Liver (tissue), 9 donors: Measurements from ENCODE around the gene RAPGEF2. TPM values are rescaled to one million over a fixed set of nuclear protein-coding genes. Genes with fewer than 3 reads are reported as not detected.
"Not testable (repeated sequence)": the region's sequence is repeated elsewhere in the genome, so short reads cannot be mapped to it uniquely, and the experiment has no call there.

ENCODE experiments used
- DNase-seq: peaks from one replicate; pipeline ENCODE4 v3.0.0-alpha.2; 2017; ENCODE audit warnings: low spot score
- H3K27ac ChIP-seq, 2 donors: one replicate each; pipeline ENCODE4 v1.7.0; 2013; ENCODE audit warnings: inconsistent platforms in 2 of 2, low read length in 2 of 2, control low read depth in 1 of 2, low read depth in 1 of 2, mild to moderate bottlenecking in 1 of 2
- H3K27me3 ChIP-seq, 4 donors: one replicate each; pipeline versions ENCODE4 v1.6.1 to v1.7.0; 2013; ENCODE audit warnings: low read length in 3 of 4, inconsistent platforms in 1 of 4, mild to moderate bottlenecking in 1 of 4, moderate library complexity in 1 of 4; ENCODE audit not compliant: control insufficient read depth in 4 of 4, insufficient read depth in 4 of 4
- H3K36me3 ChIP-seq, 4 donors: one replicate each; pipeline versions ENCODE4 v1.6.1 to v1.7.0; 2013; ENCODE audit warnings: low read length in 3 of 4, mild to moderate bottlenecking in 3 of 4, low read depth in 1 of 4, moderate library complexity in 1 of 4; ENCODE audit not compliant: control insufficient read depth in 4 of 4, insufficient read depth in 3 of 4
- H3K4me1 ChIP-seq, 4 donors: one replicate each; pipeline versions ENCODE4 v1.6.1 to v1.7.0; 2013; ENCODE audit warnings: low read length in 3 of 4, mild to moderate bottlenecking in 3 of 4, moderate library complexity in 1 of 4; ENCODE audit not compliant: control insufficient read depth in 4 of 4, insufficient read depth in 4 of 4
- H3K4me3 ChIP-seq, 3 donors: one replicate each; pipeline versions ENCODE4 v1.6.1 to v1.7.0; 2013; ENCODE audit warnings: low read length in 3 of 3, control low read depth in 1 of 3, low read depth in 1 of 3, mild to moderate bottlenecking in 1 of 3
- H3K9ac ChIP-seq, 2 donors: one replicate each; pipeline ENCODE4 v1.7.0; 2013; ENCODE audit warnings: low read length in 2 of 2, mild to moderate bottlenecking in 2 of 2, moderate library complexity in 2 of 2, control low read depth in 1 of 2, low read depth in 1 of 2
- H3K9me3 ChIP-seq, 4 donors: one replicate each; pipeline versions ENCODE4 v1.6.1 to v1.7.0; 2013; ENCODE audit warnings: low read length in 3 of 4; ENCODE audit not compliant: control insufficient read depth in 4 of 4
- HNF4G ChIP-seq: IDR thresholded peaks from 2 replicates; pipeline ENCODE4 v1.6.1; 2016; ENCODE audit warnings: antibody characterized with exemption
- RAD21 ChIP-seq, 2 donors: IDR thresholded peaks; 2 replicates each; pipeline ENCODE4 v1.6.1; 2016; ENCODE audit warnings: antibody characterized with exemption in 2 of 2, mild to moderate bottlenecking in 2 of 2
- SP1 ChIP-seq: IDR thresholded peaks from 2 replicates; pipeline ENCODE4 v1.6.1; 2018; ENCODE audit warnings: antibody characterized with exemption, mild to moderate bottlenecking
- TAF1 ChIP-seq: conservative IDR thresholded peaks from 2 replicates; pipeline ENCODE4 v1.6.1; 2016; ENCODE audit warnings: antibody characterized with exemption, mild to moderate bottlenecking
- WGBS: extraction: QIAGEN DNeasy Blood & Tissue Kit; methylation state at CpG from one replicate; pipeline ENCODE4 v1.1.7; 2013; 5-methylcytosine and 5-hydroxymethylcytosine counted together
- polyA plus RNA-seq, 2 donors: library from polyadenylated mRNA; stranded (reverse) in 1 of 2; unstranded in 1 of 2; fragments of 200-250 nt in 1 of 2; fragments of >200 nt in 1 of 2; fragmentation: Nextera tagmentation in 1 of 2; extraction: Ambion mirVana in 1 of 2; gene quantifications; one replicate each; pipeline versions ENCODE4 v1.2.1 to v1.2.3, GENCODE V29; 2013 to 2015
- total RNA-seq, 2 donors: library from RNA; depleted of rRNA; stranded (reverse); fragments of >200 nt; gene quantifications; one replicate each; pipeline ENCODE4 v1.2.3, GENCODE V29; 2014
- TF ChIP-seq, protein P1 (sequence below): IDR thresholded peaks from 2 replicates; pipeline ENCODE4 v1.6.1; 2016; ENCODE audit warnings: antibody characterized with exemption, mild to moderate bottlenecking
- TF ChIP-seq, protein P2 (sequence below): IDR thresholded peaks from 2 replicates; pipeline ENCODE4 v1.6.1; 2016; ENCODE audit warnings: antibody characterized with exemption
- TF ChIP-seq, protein P3 (sequence below): IDR thresholded peaks from 2 replicates; pipeline ENCODE4 v1.6.1; 2016; ENCODE audit warnings: antibody characterized with exemption
- TF ChIP-seq, protein P4 (sequence below): IDR thresholded peaks from 2 replicates; pipeline ENCODE4 v1.6.1; 2016; ENCODE audit warnings: antibody characterized with exemption
- donor health status: healthy.
- donor health status: healthy.
- donor health status: healthy.
- donor health status: healthy.
- donor health status: healthy.

The RAPGEF2 gene
- total and polyA plus RNA-seq, 4 donors: 7.3 to 90.4 (median 32.2) TPM

DNA sequence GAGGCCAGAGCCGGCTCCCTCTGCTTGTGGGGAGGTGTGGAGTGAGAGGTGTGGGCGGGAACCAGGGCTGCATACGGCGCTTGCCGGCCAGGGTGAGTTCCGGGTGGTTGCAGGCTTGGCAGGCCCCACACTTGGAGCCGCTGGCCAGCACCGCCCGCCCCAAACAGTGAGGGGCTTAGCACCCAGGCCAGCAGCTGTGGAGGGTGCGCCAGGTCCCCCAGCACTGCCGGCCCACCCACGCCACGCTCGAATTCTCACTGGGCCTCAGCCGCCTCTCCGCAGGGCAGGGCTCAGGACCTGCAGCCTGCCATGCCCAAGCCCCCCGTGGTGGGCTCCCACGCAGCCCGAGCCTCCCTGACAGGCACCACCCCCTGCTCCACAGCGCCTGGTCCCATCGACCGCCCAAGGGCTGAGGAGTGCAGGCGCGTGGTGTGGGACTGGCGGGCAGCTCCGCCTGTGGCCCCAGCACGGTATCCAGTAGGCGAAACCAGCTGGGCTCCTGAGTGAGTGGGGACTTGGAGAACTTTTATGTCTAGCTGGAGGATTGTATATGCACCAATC, 275.3 kb downstream of the RAPGEF2 start:
- no peak for DNase-seq

DNA sequence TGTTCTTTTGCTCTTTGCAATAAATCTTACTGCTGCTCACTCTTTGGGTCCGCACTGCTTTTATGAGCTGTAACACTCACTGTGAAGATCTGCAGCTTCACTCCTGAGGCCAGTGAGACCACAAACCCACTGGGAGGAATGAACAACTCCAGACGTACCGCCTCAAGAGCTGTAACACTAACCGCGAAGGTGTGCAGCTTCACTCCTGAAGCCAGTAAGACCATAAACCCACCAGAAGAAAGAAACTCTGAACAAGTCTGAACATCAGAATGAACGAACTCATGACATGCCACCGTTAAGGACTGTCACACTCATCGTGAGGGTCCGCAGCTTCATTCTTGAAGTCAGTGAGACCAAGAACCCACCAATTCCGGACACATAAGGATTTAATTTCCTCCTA, 276.2 kb downstream of the RAPGEF2 start:
- H3K9me3 ChIP-seq, H3K4me3 ChIP-seq, H3K4me1 ChIP-seq, H3K27ac ChIP-seq, H3K9ac ChIP-seq, H3K27me3 ChIP-seq, DNase-seq, H3K36me3 ChIP-seq: not testable (repeated sequence)
- 96% methylated on average over 10 of the region's 10 CpGs for WGBS

More for the DNA sequence above, 275.3 kb downstream of the RAPGEF2 start:
- H3K4me3 ChIP-seq: no peak overlapping the region
- H3K27me3 ChIP-seq: no peaks in the 10 kb centered on the region
- no peaks in the 10 kb centered on the region for H3K36me3 ChIP-seq
- H3K9ac ChIP-seq: no peak overlapping the region
- H3K4me1 ChIP-seq: no peaks in the 10 kb centered on the region
- H3K27ac ChIP-seq: no peak overlapping the region
- H3K9me3 ChIP-seq: no peaks in the 10 kb centered on the region
- whole genome bisulfite sequencing: 98% methylated on average over 28 of the region's 28 CpGs
- no peak for TF ChIP-seq TAF1
- TF ChIP-seq, protein P1, sequence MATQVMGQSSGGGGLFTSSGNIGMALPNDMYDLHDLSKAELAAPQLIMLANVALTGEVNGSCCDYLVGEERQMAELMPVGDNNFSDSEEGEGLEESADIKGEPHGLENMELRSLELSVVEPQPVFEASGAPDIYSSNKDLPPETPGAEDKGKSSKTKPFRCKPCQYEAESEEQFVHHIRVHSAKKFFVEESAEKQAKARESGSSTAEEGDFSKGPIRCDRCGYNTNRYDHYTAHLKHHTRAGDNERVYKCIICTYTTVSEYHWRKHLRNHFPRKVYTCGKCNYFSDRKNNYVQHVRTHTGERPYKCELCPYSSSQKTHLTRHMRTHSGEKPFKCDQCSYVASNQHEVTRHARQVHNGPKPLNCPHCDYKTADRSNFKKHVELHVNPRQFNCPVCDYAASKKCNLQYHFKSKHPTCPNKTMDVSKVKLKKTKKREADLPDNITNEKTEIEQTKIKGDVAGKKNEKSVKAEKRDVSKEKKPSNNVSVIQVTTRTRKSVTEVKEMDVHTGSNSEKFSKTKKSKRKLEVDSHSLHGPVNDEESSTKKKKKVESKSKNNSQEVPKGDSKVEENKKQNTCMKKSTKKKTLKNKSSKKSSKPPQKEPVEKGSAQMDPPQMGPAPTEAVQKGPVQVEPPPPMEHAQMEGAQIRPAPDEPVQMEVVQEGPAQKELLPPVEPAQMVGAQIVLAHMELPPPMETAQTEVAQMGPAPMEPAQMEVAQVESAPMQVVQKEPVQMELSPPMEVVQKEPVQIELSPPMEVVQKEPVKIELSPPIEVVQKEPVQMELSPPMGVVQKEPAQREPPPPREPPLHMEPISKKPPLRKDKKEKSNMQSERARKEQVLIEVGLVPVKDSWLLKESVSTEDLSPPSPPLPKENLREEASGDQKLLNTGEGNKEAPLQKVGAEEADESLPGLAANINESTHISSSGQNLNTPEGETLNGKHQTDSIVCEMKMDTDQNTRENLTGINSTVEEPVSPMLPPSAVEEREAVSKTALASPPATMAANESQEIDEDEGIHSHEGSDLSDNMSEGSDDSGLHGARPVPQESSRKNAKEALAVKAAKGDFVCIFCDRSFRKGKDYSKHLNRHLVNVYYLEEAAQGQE: no peak
- TF ChIP-seq SP1: no peak
- TF ChIP-seq, protein P2, sequence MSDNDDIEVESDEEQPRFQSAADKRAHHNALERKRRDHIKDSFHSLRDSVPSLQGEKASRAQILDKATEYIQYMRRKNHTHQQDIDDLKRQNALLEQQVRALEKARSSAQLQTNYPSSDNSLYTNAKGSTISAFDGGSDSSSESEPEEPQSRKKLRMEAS: no peak
- TF ChIP-seq, protein P3, sequence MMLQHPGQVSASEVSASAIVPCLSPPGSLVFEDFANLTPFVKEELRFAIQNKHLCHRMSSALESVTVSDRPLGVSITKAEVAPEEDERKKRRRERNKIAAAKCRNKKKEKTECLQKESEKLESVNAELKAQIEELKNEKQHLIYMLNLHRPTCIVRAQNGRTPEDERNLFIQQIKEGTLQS: no peak
- TF ChIP-seq RAD21 (IDR thresholded peaks at IDR 0.05): no peak
- TF ChIP-seq, protein P4, sequence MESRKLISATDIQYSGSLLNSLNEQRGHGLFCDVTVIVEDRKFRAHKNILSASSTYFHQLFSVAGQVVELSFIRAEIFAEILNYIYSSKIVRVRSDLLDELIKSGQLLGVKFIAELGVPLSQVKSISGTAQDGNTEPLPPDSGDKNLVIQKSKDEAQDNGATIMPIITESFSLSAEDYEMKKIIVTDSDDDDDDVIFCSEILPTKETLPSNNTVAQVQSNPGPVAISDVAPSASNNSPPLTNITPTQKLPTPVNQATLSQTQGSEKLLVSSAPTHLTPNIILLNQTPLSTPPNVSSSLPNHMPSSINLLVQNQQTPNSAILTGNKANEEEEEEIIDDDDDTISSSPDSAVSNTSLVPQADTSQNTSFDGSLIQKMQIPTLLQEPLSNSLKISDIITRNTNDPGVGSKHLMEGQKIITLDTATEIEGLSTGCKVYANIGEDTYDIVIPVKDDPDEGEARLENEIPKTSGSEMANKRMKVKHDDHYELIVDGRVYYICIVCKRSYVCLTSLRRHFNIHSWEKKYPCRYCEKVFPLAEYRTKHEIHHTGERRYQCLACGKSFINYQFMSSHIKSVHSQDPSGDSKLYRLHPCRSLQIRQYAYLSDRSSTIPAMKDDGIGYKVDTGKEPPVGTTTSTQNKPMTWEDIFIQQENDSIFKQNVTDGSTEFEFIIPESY: no peak

DNA sequence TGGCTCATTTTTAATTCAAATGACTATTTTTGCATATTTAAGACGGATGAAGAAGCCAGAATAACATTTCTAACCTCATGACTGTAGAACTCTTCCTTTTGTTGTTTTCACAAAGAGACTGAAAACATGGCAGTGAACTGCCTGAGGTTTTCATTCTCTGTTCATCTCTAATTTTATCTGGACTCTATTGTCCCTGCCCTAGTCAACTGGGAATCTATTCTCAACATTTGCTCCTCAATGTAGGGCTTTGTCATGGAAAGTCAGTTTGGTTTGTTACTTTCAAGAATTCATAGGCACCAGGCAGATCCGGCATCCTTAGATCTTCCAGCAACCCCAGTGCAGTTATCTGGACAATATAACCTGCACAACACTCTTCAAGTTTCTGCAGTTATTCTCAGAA, 277.0 kb downstream of the RAPGEF2 start:
- Histone ChIP-seq H3K27ac (no peak overlapping the region), H3K36me3 (no peaks in the 10 kb centered on the region), H3K4me1 (no peaks in the 10 kb centered on the region), H3K4me3 (no peak overlapping the region), H3K9ac (no peak overlapping the region), H3K9me3 (no peaks in the 10 kb centered on the region), H3K27me3 (no peaks in the 10 kb centered on the region)
- 93% methylated on average over 2 of the region's 2 CpGs for WGBS
- no peak for DNase-seq
- TF ChIP-seq, protein P2: no peak
- TF ChIP-seq HNF4G: no peak
